Measurements from ENCODE around the gene PRAMEF12. TPM values are rescaled to one million over a fixed set of nuclear protein-coding genes. Genes with fewer than 3 reads are reported as not detected.
"Not testable (repeated sequence)": the region's sequence is repeated elsewhere in the genome, so short reads cannot be mapped to it uniquely, and the experiment has no call there.

Gene PRAMEF12
- total and polyA plus RNA-seq, 10 of the 15 experiments (the other 5 are each of a cell fraction or from before 2014, with no cell fraction given): not detected

- ATAC-seq; in situ Hi-C loops (cut with MboI); FAIRE-seq; DNase-seq (ENCODE audit: low read depth, low spot score); H3K9me3 ChIP-seq (replicated peaks; ENCODE audit: control insufficient read depth, insufficient read depth, low read length); H3K4me2 ChIP-seq (ENCODE audit: control insufficient read depth, insufficient read depth); H3K79me2 ChIP-seq (ENCODE audit: control insufficient read depth, insufficient read depth, low read length); H3K4me1 ChIP-seq (ENCODE audit: control insufficient read depth, insufficient read depth, low read length); H2AFZ ChIP-seq (ENCODE audit: control insufficient read depth, low read depth, low read length); H3K4me3 ChIP-seq; POLR2A ChIA-PET; H3K9ac ChIP-seq (ENCODE audit: control insufficient read depth, insufficient read depth, low read length); SMC1A ChIA-PET (ENCODE audit: uncharacterized antibody, unreplicated experiment); H4K20me1 ChIP-seq (ENCODE audit: control insufficient read depth, insufficient read depth); intact Hi-C loops (cut with micrococcal nuclease; ENCODE audit: unreplicated experiment); BruUV-seq (replicated peaks); CTCF ChIA-PET; H3K36me3 ChIP-seq (ENCODE audit: control insufficient read depth in 2 of 2, insufficient read depth in 2 of 2, low read length in 1 of 2); H3K27ac ChIP-seq (ENCODE audit: control insufficient read depth, insufficient read depth); RAD21 ChIA-PET (ENCODE audit: unreplicated experiment); H3K27me3 ChIP-seq (replicated peaks in 1 of 2; ENCODE audit: control insufficient read depth in 2 of 2, insufficient read depth in 2 of 2, low read length in 1 of 2): not testable (repeated sequence)
- 75% methylated on average over 4 of the region's 5 CpGs for WGBS (ENCODE audit: insufficient coverage, insufficient replicate concordance, low lambda C conversion rate, missing lambda C conversion rate)
These were observed 8.0 kb downstream of the PRAMEF12 start for GRCh38 chr1:12781488-12781887.

GRCh38 chr1:12783783-12784182 lies 10.2 kb downstream of the PRAMEF12 start:
- H3K9me3 ChIP-seq (replicated peaks; ENCODE audit: control insufficient read depth, insufficient read depth, low read length); H3K9ac ChIP-seq (ENCODE audit: control insufficient read depth, insufficient read depth, low read length); H3K4me1 ChIP-seq (ENCODE audit: control insufficient read depth, insufficient read depth, low read length); POLR2A ChIA-PET; CTCF ChIA-PET; H3K27ac ChIP-seq (ENCODE audit: control insufficient read depth, insufficient read depth); H4K20me1 ChIP-seq (ENCODE audit: control insufficient read depth, insufficient read depth); BruUV-seq (replicated peaks); H3K4me3 ChIP-seq; ATAC-seq; in situ Hi-C loops (cut with MboI); DNase-seq (ENCODE audit: low read depth, low spot score); H3K4me2 ChIP-seq (ENCODE audit: control insufficient read depth, insufficient read depth); H3K36me3 ChIP-seq (ENCODE audit: control insufficient read depth in 2 of 2, insufficient read depth in 2 of 2, low read length in 1 of 2); RAD21 ChIA-PET (ENCODE audit: unreplicated experiment); intact Hi-C loops (cut with micrococcal nuclease; ENCODE audit: unreplicated experiment); H2AFZ ChIP-seq (ENCODE audit: control insufficient read depth, low read depth, low read length); H3K79me2 ChIP-seq (ENCODE audit: control insufficient read depth, insufficient read depth, low read length); H3K27me3 ChIP-seq (replicated peaks in 1 of 2; ENCODE audit: control insufficient read depth in 2 of 2, insufficient read depth in 2 of 2, low read length in 1 of 2); SMC1A ChIA-PET (ENCODE audit: uncharacterized antibody, unreplicated experiment); FAIRE-seq: not testable (repeated sequence)
- WGBS (ENCODE audit: insufficient coverage, insufficient replicate concordance, low lambda C conversion rate, missing lambda C conversion rate): 42% methylated on average over 6 of the region's 7 CpGs

GRCh38 chr1:12784729-12785128 lies 11.2 kb downstream of the PRAMEF12 start:
- in situ Hi-C loops (cut with MboI); ATAC-seq: not testable (repeated sequence)

GRCh38 chr1:12791097-12791496 lies 17.6 kb downstream of the PRAMEF12 start, which contains the start of gene PRAMEF1:
Gene PRAMEF1 (plus strand): TSS chr1:12791397. CDS start chr1:12793228, 1,831 bp downstream.
- ATAC-seq; RAD21 ChIA-PET (ENCODE audit: unreplicated experiment); H3K27me3 ChIP-seq (replicated peaks in 1 of 2; ENCODE audit: control insufficient read depth in 2 of 2, insufficient read depth in 2 of 2, low read length in 1 of 2); DNase-seq (ENCODE audit: low read depth, low spot score); H3K36me3 ChIP-seq (ENCODE audit: control insufficient read depth in 2 of 2, insufficient read depth in 2 of 2, low read length in 1 of 2); in situ Hi-C loops (cut with MboI); H3K79me2 ChIP-seq (ENCODE audit: control insufficient read depth, insufficient read depth, low read length); H3K4me2 ChIP-seq (ENCODE audit: control insufficient read depth, insufficient read depth); intact Hi-C loops (cut with micrococcal nuclease; ENCODE audit: unreplicated experiment); CTCF ChIA-PET; H3K9me3 ChIP-seq (replicated peaks; ENCODE audit: control insufficient read depth, insufficient read depth, low read length); SMC1A ChIA-PET (ENCODE audit: uncharacterized antibody, unreplicated experiment); H4K20me1 ChIP-seq (ENCODE audit: control insufficient read depth, insufficient read depth); H3K4me1 ChIP-seq (ENCODE audit: control insufficient read depth, insufficient read depth, low read length); H3K9ac ChIP-seq (ENCODE audit: control insufficient read depth, insufficient read depth, low read length); H3K27ac ChIP-seq (ENCODE audit: control insufficient read depth, insufficient read depth); POLR2A ChIA-PET; H2AFZ ChIP-seq (ENCODE audit: control insufficient read depth, low read depth, low read length); H3K4me3 ChIP-seq; BruUV-seq (replicated peaks); FAIRE-seq: not testable (repeated sequence)
- WGBS (ENCODE audit: insufficient coverage, insufficient replicate concordance, low lambda C conversion rate, missing lambda C conversion rate): 29% methylated on average over 4 of the region's 5 CpGs

More at GRCh38 chr1:12784729-12785128, 11.2 kb downstream of the PRAMEF12 start:
- H3K27me3 ChIP-seq (replicated peaks in 1 of 2; ENCODE audit: control insufficient read depth in 2 of 2, insufficient read depth in 2 of 2, low read length in 1 of 2); POLR2A ChIA-PET; CTCF ChIA-PET; H3K9ac ChIP-seq (ENCODE audit: control insufficient read depth, insufficient read depth, low read length); BruUV-seq (replicated peaks); SMC1A ChIA-PET (ENCODE audit: uncharacterized antibody, unreplicated experiment); H3K27ac ChIP-seq (ENCODE audit: control insufficient read depth, insufficient read depth); H3K9me3 ChIP-seq (replicated peaks; ENCODE audit: control insufficient read depth, insufficient read depth, low read length); H3K4me1 ChIP-seq (ENCODE audit: control insufficient read depth, insufficient read depth, low read length); FAIRE-seq; intact Hi-C loops (cut with micrococcal nuclease; ENCODE audit: unreplicated experiment); H2AFZ ChIP-seq (ENCODE audit: control insufficient read depth, low read depth, low read length); H3K4me3 ChIP-seq; H3K79me2 ChIP-seq (ENCODE audit: control insufficient read depth, insufficient read depth, low read length); H3K36me3 ChIP-seq (ENCODE audit: control insufficient read depth in 2 of 2, insufficient read depth in 2 of 2, low read length in 1 of 2); H3K4me2 ChIP-seq (ENCODE audit: control insufficient read depth, insufficient read depth); RAD21 ChIA-PET (ENCODE audit: unreplicated experiment); H4K20me1 ChIP-seq (ENCODE audit: control insufficient read depth, insufficient read depth); DNase-seq (ENCODE audit: low read depth, low spot score): not testable (repeated sequence)
- 71% methylated on average over 7 of the region's 8 CpGs for WGBS (ENCODE audit: insufficient coverage, insufficient replicate concordance, low lambda C conversion rate, missing lambda C conversion rate)

Data from GM12878 (cell line).